PC-3 (cell line): Measurements from ENCODE around the gene WDFY1. TPM values are rescaled to one million over a fixed set of nuclear protein-coding genes. Genes with fewer than 3 reads are reported as not detected.
A peak's percentile ranks its signal among the peaks of the same experiment; 100 is the strongest.

Source experiments
- ATAC-seq: fragments of 200-7000 bp; cut with Tn5 transposase; 2 replicates; pipeline ENCODE4 v1.9.1; 2020; ENCODE audit warnings: mild to moderate bottlenecking, moderate library complexity
- BruUV-seq: library from RNA; stranded (reverse); fragments of 400-500 nt; replicated peaks from 2 replicates; lab custom pipeline; 2021; lab: Mats Ljungman, UMichigan
- CTCF ChIA-PET: fragments of 300-600 bp; sonication (Branson Sonifier 250); formaldehyde crosslinking; loops from one replicate; lab custom pipeline; 2022; ENCODE audit warnings: antibody characterized with exemption; lab: Charles Lee
- POLR2A ChIA-PET: fragments of 300-600 bp; sonication (Branson Sonifier 250); formaldehyde crosslinking; loops from one replicate; lab custom pipeline; 2022; ENCODE audit warnings: antibody characterized with exemption; ENCODE audit not compliant: unreplicated experiment; lab: Charles Lee
- DNase-seq: peaks from one replicate; pipeline ENCODE4 v3.0.0-alpha.2; 2015
- H2AFZ ChIP-seq: fragments of 300-600 bp; sonication (generic); 2 replicates; pipeline ENCODE4 v1.6.0; 2016; ENCODE audit warnings: antibody characterized with exemption, low read length
- H3F3A ChIP-seq: fragments of 300-600 bp; sonication (generic); one replicate; pipeline ENCODE4 v1.6.0; 2017; ENCODE audit warnings: antibody characterized with exemption, low read length, control low read depth, mild to moderate bottlenecking; ENCODE audit not compliant: unreplicated experiment
- H3K27ac ChIP-seq: fragments of 300-600 bp; sonication (generic); 2 replicates; pipeline ENCODE4 v1.5.1; 2016; ENCODE audit warnings: mild to moderate bottlenecking, low read length
- H3K27me3 ChIP-seq: fragments of 300-600 bp; sonication (generic); 2 replicates; pipeline ENCODE4 v1.6.1; 2016; ENCODE audit warnings: low read length, mixed read lengths
- H3K36me3 ChIP-seq: fragments of 300-600 bp; sonication (generic); 2 replicates; pipeline ENCODE4 v1.6.1; 2016; ENCODE audit warnings: low read depth, mixed run types, low read length, mixed read lengths
- H3K4me1 ChIP-seq: fragments of 300-600 bp; sonication (generic); 2 replicates; pipeline ENCODE4 v1.5.1; 2016; ENCODE audit warnings: low read length; ENCODE audit not compliant: insufficient read depth
- H3K4me2 ChIP-seq: fragments of 300-600 bp; sonication (generic); 2 replicates; pipeline ENCODE4 v1.6.0; 2016; ENCODE audit warnings: low read length
- H3K4me3 ChIP-seq: fragments of 300-600 bp; sonication (generic); 2 replicates; pipeline ENCODE4 v1.5.1; 2016; ENCODE audit warnings: mild to moderate bottlenecking, low read length, mixed read lengths
- H3K79me2 ChIP-seq: fragments of 300-600 bp; sonication (generic); 2 replicates; pipeline ENCODE4 v1.6.1; 2017; ENCODE audit warnings: low read length, mixed read lengths
- H3K9ac ChIP-seq: fragments of 300-600 bp; sonication (generic); 2 replicates; pipeline ENCODE4 v1.6.0; 2016; ENCODE audit warnings: mild to moderate bottlenecking, low read length
- H3K9me2 ChIP-seq: fragments of 300-600 bp; sonication (generic); replicated peaks from 2 replicates; pipeline ENCODE4 v1.6.1; 2016; ENCODE audit warnings: mixed run types, low read length, mixed read lengths
- H3K9me3 ChIP-seq: fragments of 300-600 bp; sonication (generic); 2 replicates; pipeline ENCODE4 v1.6.1; 2016; ENCODE audit warnings: low read length, mixed read lengths
- H4K20me1 ChIP-seq: fragments of 300-600 bp; sonication (generic); 2 replicates; pipeline ENCODE4 v1.6.1; 2016; ENCODE audit warnings: low read length, mixed read lengths
- CTCF ChIP-seq: fragments of 300-600 bp; sonication (generic); conservative IDR thresholded peaks from 2 replicates; pipeline ENCODE4 v1.5.1; 2017; ENCODE audit warnings: antibody characterized with exemption, low read depth, mild to moderate bottlenecking, low read length
- EZH2 ChIP-seq: fragments of 300-600 bp; sonication (generic); IDR thresholded peaks from one replicate; pipeline ENCODE4 v1.6.1; 2017; ENCODE audit warnings: antibody characterized with exemption, mild to moderate bottlenecking, low read length; ENCODE audit not compliant: unreplicated experiment
- EZH2phosphoT487 ChIP-seq: fragments of 300-600 bp; sonication (generic); IDR thresholded peaks from 2 replicates; pipeline ENCODE4 v1.6.1; 2018; ENCODE audit warnings: mild to moderate bottlenecking, antibody characterized with exemption, low read length, borderline replicate concordance
- intact Hi-C: fragments of 100-400 bp; cut with micrococcal nuclease; formaldehyde crosslinking; loops from 2 replicates; pipeline ENCODE4 v1.9.0; 2023
- total RNA-seq: library from RNA; depleted of rRNA; stranded (reverse); fragments of >200 nt; gene quantifications from 2 replicates; pipeline ENCODE4 v1.2.3, GENCODE V29; 2014

WDFY1 gene
- total RNA-seq, 1 experiment from 2014 or later: 47.7 TPM

GRCh38 chr2:223947711-223948205 is 2.6 kb upstream of the WDFY1 start:
- intact Hi-C loops: loop anchor here (10.0 kb wide), 1 partner anchor 113 kb away; the partner anchor contains the start of gene AP1S3
- TF ChIP-seq EZH2phosphoT487 (no peak), CTCF (no peak), EZH2 (no peak)
- POLR2A ChIA-PET: no interaction called here
- Histone ChIP-seq H3K36me3 (no peaks in the 10 kb centered on the region), H3F3A (no peaks in the 10 kb centered on the region), H2AFZ (no peak overlapping the region), H3K9me2 (no peaks in the 10 kb centered on the region), H3K79me2 (peaks cover 32% of the 10 kb centered on the region), H3K4me1 (peaks cover 11% of the 10 kb centered on the region), H3K27me3 (no peaks in the 10 kb centered on the region), H3K4me3 (no peak overlapping the region), H4K20me1 (no peaks in the 10 kb centered on the region), H3K27ac (no peak overlapping the region), H3K4me2 (no peak overlapping the region), H3K9me3 (no peaks in the 10 kb centered on the region), H3K9ac (no peak overlapping the region)
- ATAC-seq (no peak), DNase-seq (no peak)
- CTCF ChIA-PET: no interaction called here
- no TSS peak for BruUV-seq

DNA sequence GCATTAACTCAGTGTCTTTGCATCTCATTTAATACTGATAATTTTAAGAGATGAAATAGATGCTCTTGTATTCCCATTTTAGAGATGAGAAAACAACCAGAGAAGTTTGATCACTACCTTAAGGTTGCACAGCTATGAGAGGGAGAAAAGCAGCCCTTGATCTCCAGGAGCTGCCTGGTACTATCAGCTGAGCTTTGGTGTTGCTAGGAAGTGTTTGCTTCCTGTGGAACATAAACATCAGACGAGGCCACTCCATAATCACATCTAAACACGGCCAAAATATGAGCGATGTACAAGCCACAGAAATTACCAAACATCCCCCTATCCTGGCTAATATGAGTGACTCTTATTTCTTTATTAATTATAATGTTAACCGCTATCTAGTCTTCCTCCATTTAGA is 620 bp upstream of the WDFY1 start:
- H3K27ac ChIP-seq: no peak overlapping the region
- no peak for TF ChIP-seq EZH2phosphoT487
- TF ChIP-seq EZH2: no peak
- no peak for TF ChIP-seq CTCF
- H3K4me2 ChIP-seq: peak overlapping the region; percentile 88
- intact Hi-C loops: loop anchor here (1.0 to 10.0 kb wide), 2 partner anchors 12 to 111 kb away; partner anchors contain the start of genes AP1S3 and MRPL44
- peak overlapping the region; percentile 92 for H3K4me3 ChIP-seq
- CTCF ChIA-PET: no interaction called here
- H3K9me3 ChIP-seq: no peaks in the 10 kb centered on the region
- peaks cover 23% of the 10 kb centered on the region for H3K4me1 ChIP-seq
- H3K9ac ChIP-seq: peak overlapping the region; percentile 94
- POLR2A ChIA-PET: no interaction called here
- DNase-seq: no peak
- peaks cover 50% of the 10 kb centered on the region for H3K79me2 ChIP-seq
- ATAC-seq: no peak
- BruUV-seq: no TSS peak
- no peaks in the 10 kb centered on the region for H3K36me3 ChIP-seq
- peak overlapping the region; percentile 90 for H2AFZ ChIP-seq
- no peaks in the 10 kb centered on the region for H3K9me2 ChIP-seq
- H3F3A ChIP-seq: peaks cover 4% of the 10 kb centered on the region
- H4K20me1 ChIP-seq: 0 out of 2 replicates have a peak, but pooled peaks cover 6% of the 10 kb centered on the region
- no peaks in the 10 kb centered on the region for H3K27me3 ChIP-seq

DNA sequence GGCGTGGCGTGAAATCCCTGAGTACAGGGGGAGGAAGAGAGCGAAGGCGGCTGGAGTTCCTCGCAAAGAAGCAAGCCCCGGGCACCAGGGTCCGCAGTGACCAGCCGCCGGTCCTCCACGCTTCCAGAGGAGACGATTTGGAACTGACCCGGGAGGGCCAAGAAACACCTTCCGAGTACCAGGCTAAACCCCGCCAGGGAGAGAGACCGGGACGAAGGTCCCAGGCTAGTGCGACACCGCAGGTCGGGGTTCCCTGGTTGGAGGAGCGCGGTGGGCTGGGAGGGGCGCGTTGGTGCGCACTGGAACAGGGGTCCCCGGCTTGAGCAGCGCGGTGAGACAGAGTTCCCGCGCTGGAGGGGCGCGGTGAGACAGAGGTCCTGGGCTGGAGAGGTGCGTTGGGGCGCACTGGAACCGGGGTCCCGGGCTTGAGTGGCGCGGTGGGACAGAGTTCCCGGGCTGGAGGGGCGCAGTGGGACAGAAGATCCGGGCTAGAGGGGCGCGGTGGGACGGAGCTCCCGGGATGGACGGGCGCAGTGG is 901 bp downstream of the WDFY1 start:
- POLR2A ChIA-PET: interaction anchor here (0.7 kb wide), 1 partner anchor 144 kb away, joined by 3 read pairs; no protein-coding TSS in a partner anchor
- BruUV-seq: TSS peak; percentile 88
- no peak for TF ChIP-seq EZH2
- TF ChIP-seq EZH2phosphoT487: no peak
- TF ChIP-seq CTCF: no peak
- Histone ChIP-seq H3F3A (peaks cover 4% of the 10 kb centered on the region), H3K4me1 (peaks cover 23% of the 10 kb centered on the region), H3K9me2 (no peaks in the 10 kb centered on the region), H3K4me2 (peak overlapping the region; percentile 88), H3K36me3 (0 out of 2 replicates have a peak, but pooled peaks cover 8% of the 10 kb centered on the region), H4K20me1 (0 out of 2 replicates have a peak, but pooled peaks cover 6% of the 10 kb centered on the region), H3K9ac (peak overlapping the region; percentile 94), H3K27ac (peak overlapping the region; percentile 75), H3K9me3 (no peaks in the 10 kb centered on the region), H3K4me3 (peak overlapping the region; percentile 92), H3K79me2 (peaks cover 65% of the 10 kb centered on the region), H3K27me3 (no peaks in the 10 kb centered on the region), H2AFZ (peak overlapping the region; percentile 90)
- intact Hi-C loops: loop anchor here (5.0 to 10.0 kb wide), 2 partner anchors 47 to 109 kb away; partner anchors contain the start of gene AP1S3
- peak; percentile 44 for DNase-seq
- CTCF ChIA-PET: interaction anchor here (1.4 kb wide), 1 partner anchor 83 kb away, joined by 3 read pairs; no protein-coding TSS in a partner anchor
- ATAC-seq: peak; percentile 42
